Measurements from ENCODE around the gene TMUB1.

TMUB1 gene

GRCh38 chr7:151082141-151083070 lies 887 bp downstream of the TMUB1 start:
- no peak for DNase-seq

DNA sequence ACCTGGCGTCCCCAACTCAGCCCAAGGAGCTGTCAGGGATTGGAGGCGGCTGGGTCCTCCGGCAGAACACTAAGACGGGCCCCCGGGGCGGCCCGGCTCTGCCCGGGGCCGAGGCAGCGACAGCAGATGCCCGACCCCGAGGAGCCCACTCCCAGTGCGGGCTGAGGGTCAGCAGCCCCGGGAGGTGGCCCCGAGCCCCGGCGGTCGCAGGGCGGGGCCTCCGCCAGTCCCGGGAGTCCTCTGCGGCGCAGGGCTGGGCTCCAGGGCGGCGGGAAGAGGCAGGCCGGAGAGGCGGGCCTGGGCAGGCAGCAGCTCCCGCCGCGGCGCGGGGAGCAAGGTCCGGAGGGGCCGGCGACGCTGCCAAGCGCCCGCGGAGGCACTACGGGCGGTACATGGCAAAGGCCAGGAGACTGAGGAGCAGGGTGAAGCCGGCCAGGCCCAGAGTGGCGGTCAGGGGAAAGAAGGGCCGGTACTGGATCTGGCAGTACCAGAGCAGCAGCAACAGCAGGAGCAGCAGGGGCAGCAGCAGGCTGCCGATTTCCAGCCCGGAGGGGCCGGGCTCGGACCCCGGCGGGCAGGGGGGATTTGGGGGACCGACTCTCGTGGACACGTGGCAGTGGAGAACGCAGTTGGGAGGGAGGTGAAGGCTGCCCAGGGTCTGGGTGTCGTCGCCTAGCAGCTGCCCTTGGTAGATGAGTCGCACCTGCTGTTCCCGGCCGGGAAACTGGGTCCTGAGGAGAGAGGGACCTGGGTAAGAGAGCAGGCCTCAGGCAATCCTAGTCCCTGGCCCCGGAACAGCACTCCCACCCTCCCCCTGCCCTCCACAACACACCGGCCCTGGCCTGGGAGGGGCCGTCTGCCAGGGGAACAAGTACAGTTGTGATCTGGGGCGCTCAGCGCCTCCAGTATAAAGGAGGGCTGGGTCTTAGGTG lies 1.9 kb downstream of the TMUB1 start:
- DNase-seq = no peak

DNA sequence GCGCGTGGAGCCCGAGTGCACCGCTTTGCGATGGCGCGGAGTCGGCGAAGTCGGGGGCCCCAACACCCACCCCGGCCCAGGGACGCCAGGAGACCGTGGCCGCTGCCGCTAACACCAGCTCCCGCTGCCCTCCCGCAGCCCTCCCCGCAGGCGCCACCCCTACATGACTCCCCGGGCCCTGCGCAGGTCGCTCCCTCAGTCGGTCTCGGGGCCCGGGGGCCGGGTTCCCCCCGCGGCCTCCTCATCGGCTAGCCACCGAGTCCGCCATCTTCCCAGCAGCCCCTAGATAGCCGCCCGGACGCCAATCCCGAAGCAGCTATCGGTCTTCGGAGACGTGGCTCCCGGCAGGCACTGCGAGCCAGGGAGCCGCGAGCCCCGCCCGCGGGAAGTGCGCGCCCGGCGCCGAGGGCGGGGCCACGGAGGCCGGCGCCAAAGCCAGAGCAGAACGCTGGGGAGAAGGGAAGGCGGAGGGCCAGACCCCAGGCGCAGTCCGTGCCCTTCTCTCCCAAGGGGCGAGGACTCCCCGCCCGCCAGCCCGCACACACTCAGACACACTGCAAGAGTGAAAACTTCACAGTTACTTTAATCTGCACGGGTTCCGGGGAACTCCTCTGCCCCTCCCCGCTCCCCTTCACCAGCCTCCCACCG lies 2.6 kb downstream of the TMUB1 start, which contains the start of gene FASTK:
FASTK (minus strand) TSS at position 288 of the 648 bp plus-strand sequence; CDS start at position 245, 43 bp downstream.
- peak; percentile 94 for DNase-seq

- DNase-seq = no peak
Measured at GRCh38 chr7:151080067-151080521, 3.2 kb downstream of the TMUB1 start.

DNA sequence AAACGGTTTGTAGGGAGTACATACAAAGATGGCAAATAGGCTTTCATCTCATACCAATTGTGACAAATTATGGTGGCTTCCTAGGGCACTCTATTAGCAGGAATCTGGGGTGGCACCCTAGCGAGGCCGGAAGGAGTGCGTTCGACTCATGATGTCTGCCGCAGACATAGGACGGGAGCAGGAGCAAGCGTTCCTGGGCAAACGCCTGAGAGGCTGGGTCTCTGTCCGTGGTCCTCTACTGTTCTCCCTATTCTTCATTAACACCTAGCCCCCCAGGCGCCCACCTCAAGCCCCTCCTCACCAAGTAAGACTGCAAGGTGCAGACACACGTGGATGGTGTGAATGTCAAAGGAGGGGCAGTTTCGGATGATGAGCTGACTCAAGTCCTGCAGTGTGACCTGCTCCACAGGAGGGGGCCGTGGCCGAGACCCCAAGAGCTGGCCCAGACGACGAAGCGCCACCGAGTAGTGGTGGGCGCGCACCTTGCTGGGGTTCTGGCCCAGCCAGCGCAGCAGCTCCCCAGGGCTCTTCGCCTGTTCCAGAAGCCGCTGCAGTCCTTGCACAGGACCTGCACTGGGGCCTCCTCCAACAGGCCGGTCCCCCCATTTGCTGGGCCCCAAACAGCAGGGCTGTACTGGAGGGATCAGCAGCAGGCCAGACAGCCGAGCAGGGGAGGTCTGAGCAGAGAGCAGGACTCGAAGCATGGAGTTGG lies 3.9 kb downstream of the TMUB1 start:
- DNase-seq = no peak

DNA sequence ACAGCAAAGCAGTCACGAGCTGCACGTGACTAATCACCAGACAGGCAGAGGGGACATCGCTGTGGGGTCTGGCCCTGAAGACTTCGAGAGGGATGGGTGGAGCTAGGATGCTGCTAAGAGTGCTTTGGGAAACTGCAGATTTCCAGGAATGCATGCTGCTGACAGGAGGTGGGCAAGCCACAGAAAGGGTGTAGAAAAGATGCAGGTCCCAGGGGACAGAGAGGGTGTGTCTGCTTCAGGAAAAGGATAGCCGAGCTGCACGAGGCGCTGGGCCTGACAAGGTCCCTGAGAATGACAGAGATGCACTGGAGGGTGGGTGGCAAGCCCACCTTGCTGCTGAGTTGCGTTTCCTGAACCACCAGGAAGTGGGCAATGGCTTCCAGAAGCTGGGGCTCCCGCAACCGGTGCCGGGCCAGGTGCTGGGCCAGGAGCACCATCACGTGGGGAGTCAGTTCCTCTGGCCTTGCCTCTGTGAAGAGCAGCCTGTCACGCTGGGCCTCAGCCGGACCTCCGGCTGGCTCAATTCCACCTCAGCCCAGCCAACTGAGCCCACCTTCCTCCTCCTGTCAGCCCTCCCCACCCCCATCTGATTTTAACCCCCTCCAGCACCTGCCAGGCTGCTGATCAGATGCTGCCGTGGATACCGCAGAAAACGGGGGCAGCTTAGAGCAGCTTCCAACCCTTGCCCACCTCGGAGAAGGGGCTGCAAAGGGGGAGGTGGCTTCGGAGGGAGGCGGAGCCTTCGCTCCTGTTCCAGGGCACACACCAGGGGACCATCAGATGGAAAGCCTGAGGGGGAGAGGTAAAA lies 4.9 kb downstream of the TMUB1 start:
- no peak for DNase-seq

DNA sequence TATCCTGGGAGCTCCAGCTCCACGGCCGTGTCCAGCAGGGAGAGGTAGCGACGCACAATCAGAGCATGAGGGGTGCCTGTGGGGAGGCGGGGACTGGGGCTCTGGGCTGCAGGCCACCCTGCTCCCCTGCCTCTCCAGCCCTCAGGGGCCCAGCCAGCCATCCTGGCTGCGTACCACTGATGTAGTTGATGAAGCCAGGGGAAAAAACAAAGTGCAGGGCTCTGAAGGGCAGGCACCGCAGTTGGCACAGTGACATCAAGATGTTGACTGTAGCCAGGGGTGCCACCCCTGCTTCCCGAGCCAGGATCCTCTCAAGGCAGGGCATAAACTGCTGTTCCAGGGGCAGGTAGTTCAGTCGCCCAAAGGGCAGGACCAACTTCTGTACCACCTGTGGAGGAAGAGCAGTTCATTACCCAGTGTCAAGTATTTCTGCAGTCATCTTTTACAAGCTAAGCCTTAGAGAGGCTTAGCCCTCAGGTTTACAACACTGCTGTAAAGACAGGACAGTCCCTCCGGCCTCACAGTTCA lies 5.5 kb downstream of the TMUB1 start:
- DNase-seq = no peak

DNA sequence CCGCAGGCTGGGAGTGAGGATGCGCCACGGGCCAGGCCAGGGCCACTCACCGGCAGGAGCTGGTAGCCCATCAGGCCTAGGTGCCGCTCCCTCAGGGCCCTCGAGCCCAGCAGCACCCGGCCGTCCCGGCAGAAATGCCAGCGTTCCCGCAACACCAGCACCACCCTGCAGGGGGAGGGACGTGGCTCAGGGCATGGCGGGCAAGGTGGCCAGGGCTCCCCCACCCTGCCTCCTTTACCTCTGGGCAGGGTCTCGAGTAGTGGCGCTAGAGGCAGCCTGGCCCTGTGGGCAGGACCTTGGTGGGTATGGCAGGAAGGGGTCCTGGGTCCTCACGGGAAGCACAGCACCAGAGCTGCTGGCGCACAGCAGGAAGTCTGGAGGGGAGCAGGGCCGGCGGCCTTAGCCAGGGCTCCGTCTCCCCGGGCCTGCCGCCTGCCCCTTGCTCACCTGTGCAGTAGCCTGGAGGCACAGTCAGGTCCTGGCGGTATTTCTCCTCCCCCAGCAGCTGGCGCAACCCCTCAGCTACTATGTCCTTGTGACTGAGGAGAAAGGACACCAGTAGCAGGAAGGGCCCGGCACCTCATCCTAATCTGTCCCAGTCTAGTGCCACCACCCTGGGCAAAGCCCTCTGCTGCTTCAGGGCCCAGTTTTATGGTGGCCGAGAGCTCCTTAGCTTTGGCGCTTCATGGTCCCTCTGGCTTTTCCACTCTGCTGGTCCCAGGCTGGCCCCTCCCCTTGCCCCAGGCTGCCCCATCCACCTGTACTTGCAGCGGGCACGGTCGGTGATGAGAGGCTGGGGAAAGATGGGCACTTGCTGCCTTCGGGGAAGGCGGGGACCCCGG lies 6.2 kb downstream of the TMUB1 start:
- no peak for DNase-seq

GRCh38 chr7:151075978-151076426 lies 7.3 kb downstream of the TMUB1 start:
- DNase-seq = no peak

DNA sequence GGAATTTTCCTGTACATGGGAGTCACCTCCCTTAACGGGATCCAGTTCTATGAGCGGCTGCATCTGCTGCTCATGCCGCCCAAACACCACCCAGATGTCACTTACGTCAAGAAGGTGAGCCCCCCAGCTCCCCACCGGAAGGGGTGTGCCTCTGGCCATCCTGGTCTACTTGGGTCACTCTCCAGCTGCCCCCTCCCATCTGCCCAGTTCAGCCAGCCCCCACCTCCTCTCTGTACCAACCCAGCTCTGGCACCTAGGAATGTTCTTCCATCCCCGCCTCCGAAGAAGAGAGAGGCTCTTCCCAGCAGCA lies 7.7 kb downstream of the TMUB1 start:
- no peak for DNase-seq

GRCh38 chr7:151074817-151075661 lies 8.3 kb downstream of the TMUB1 start:
- DNase-seq = no peak

- no peak for DNase-seq
Measured at GRCh38 chr7:151073990-151074389, 9.3 kb downstream of the TMUB1 start.

GRCh38 chr7:151071032-151071866 lies 12.0 kb downstream of the TMUB1 start:
- no peak for DNase-seq

- no peak for DNase-seq
Measured at GRCh38 chr7:151070574-151070960, 12.7 kb downstream of the TMUB1 start.

DNA sequence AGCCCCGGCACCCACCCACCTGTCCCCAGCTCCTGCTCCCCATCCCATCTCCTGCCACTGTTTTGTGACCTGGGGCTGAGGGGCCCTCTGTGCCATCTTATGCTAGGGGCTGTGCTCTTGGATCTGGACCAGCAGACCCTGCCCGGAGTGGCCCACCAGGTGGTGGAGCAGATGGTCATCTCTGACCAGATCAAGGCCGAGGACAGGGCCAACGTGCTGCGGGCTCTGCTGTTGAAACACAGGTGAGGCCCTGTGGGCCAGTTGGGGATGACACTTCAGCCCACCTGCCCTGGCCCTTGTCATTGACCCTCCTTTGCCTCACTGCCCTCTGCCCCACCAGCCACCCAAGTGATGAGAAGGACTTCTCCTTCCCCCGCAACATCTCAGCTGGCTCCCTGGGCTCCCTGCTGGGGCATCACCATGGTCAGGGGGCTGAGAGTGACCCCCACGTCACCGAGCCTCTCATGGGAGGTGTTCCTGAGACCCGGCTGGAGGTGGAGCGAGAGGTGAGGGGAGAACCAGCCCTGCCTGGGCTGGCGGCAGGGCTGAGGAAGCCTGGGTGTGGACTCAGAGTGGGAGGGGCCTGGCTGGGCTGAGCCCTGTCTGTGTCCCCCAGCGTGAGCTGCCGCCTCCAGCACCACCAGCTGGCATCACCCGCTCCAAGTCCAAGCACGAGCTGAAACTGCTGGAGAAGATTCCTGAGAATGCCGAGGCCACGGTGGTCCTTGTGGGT lies 13.3 kb downstream of the TMUB1 start:
- DNase-seq = no peak

GRCh38 chr7:151068069-151068773 lies 15.1 kb downstream of the TMUB1 start:
- no peak for DNase-seq
